SK-N-SH treated with all-trans-retinoic acid at 6 μM for 48 hours (cell line): Measurements from ENCODE around the gene RASSF1.

Experiments
- ATAC-seq: fragments of 200-7000 bp; cut with Tn5 transposase; 3 replicates; pipeline ENCODE4 v1.9.1; 2020; ENCODE audit warnings: mild to moderate bottlenecking, moderate library complexity
- ARNTL ChIP-seq: fragments of 450-650 bp; formaldehyde crosslinking; IDR thresholded peaks from 2 replicates; pipeline ENCODE4 v1.5.0; 2020; ENCODE audit warnings: low read depth, mild to moderate bottlenecking, moderate library complexity, borderline replicate concordance
- BACH2 ChIP-seq: fragments of 250-450 bp; sonication (Bioruptor Pico); IDR thresholded peaks from 2 replicates; pipeline ENCODE4 v1.9.0; 2021; ENCODE audit warnings: mild to moderate bottlenecking, borderline replicate concordance
- CREB5 ChIP-seq: fragments of 250-450 bp; sonication (Bioruptor Pico); IDR thresholded peaks from 2 replicates; pipeline ENCODE4 v1.5.1; 2020; ENCODE audit warnings: low read depth, mild to moderate bottlenecking, moderate library complexity
- CSDC2 ChIP-seq: fragments of 250-450 bp; sonication (Bioruptor Pico); IDR thresholded peaks from 2 replicates; pipeline ENCODE4 v1.5.0; 2020; ENCODE audit warnings: mild to moderate bottlenecking, moderate library complexity
- ESRRG ChIP-seq: fragments of 250-450 bp; sonication (Bioruptor Pico); IDR thresholded peaks from 2 replicates; pipeline ENCODE4 v1.6.1; 2021; ENCODE audit warnings: mild to moderate bottlenecking
- GLIS3 ChIP-seq: fragments of 250-450 bp; sonication (Bioruptor Pico); IDR thresholded peaks from 2 replicates; pipeline ENCODE4 v1.5.0; 2020; ENCODE audit warnings: mild to moderate bottlenecking, moderate library complexity
- ISL1 ChIP-seq: fragments of 250-450 bp; sonication (Bioruptor Pico); IDR thresholded peaks from 2 replicates; pipeline ENCODE4 v2.1.2; 2022; ENCODE audit warnings: mild to moderate bottlenecking, moderate library complexity
- OSR1 ChIP-seq: fragments of 250-450 bp; sonication (Bioruptor Pico); IDR thresholded peaks from 2 replicates; pipeline ENCODE4 v1.8.0; 2022; ENCODE audit warnings: moderate library complexity, mild to moderate bottlenecking, inconsistent platforms
- PPARA ChIP-seq: fragments of 250-450 bp; sonication (Bioruptor Pico); IDR thresholded peaks from 2 replicates; pipeline ENCODE4 v1.5.0; 2020; ENCODE audit warnings: mild to moderate bottlenecking, borderline replicate concordance
- RARB ChIP-seq: fragments of 250-450 bp; sonication (Bioruptor Pico); IDR thresholded peaks from 2 replicates; pipeline ENCODE4 v1.8.0; 2021; ENCODE audit warnings: mild to moderate bottlenecking, moderate library complexity
- TCF4 ChIP-seq: fragments of 250-450 bp; sonication (Bioruptor Pico); IDR thresholded peaks from 2 replicates; pipeline ENCODE4 v1.8.0; 2021; ENCODE audit warnings: mild to moderate bottlenecking, moderate library complexity, borderline replicate concordance
- TOX ChIP-seq: fragments of 250-450 bp; sonication (Bioruptor Pico); IDR thresholded peaks from 2 replicates; pipeline ENCODE4 v1.8.0; 2021; ENCODE audit warnings: mild to moderate bottlenecking, moderate library complexity, borderline replicate concordance
- TSHZ2 ChIP-seq: fragments of 250-450 bp; sonication (Bioruptor Pico); IDR thresholded peaks from 2 replicates; pipeline ENCODE4 v1.5.0; 2020; ENCODE audit warnings: mild to moderate bottlenecking, moderate library complexity
- ZC3H10 ChIP-seq: fragments of 250-450 bp; sonication (Bioruptor Pico); IDR thresholded peaks from 2 replicates; pipeline ENCODE4 v1.5.1; 2021; ENCODE audit warnings: mild to moderate bottlenecking, moderate library complexity
- ZNF8 ChIP-seq: fragments of 450-650 bp; formaldehyde crosslinking; IDR thresholded peaks from 2 replicates; pipeline ENCODE4 v1.5.0; 2020; ENCODE audit warnings: mild to moderate bottlenecking, moderate library complexity
- TF ChIP-seq, protein P1 (sequence below): fragments of 250-450 bp; sonication (Bioruptor Pico); IDR thresholded peaks from 2 replicates; pipeline ENCODE4 v1.8.0; 2020; ENCODE audit warnings: mild to moderate bottlenecking, moderate library complexity, borderline replicate concordance
- TF ChIP-seq, protein P2 (sequence below): fragments of 250-450 bp; sonication (Bioruptor Pico); IDR thresholded peaks from 2 replicates; pipeline ENCODE4 v1.5.1; 2021; ENCODE audit warnings: mild to moderate bottlenecking, moderate library complexity
- TF ChIP-seq, protein P3 (sequence below): fragments of 250-450 bp; sonication (Bioruptor Pico); IDR thresholded peaks from 2 replicates; pipeline ENCODE4 v1.8.0; 2021; ENCODE audit warnings: low read depth, mild to moderate bottlenecking, moderate library complexity, borderline replicate concordance

The RASSF1 gene

GRCh38 chr3:50318615-50319014, 22.0 kb downstream of the RASSF1 start:
- no peak for ATAC-seq
- TF ChIP-seq TSHZ2 (CRISPR knock-in tag) (no peak), CREB5 (CRISPR knock-in tag) (no peak), ZNF8 (CRISPR knock-in tag) (no peak), TCF4 (CRISPR knock-in tag) (no peak), ESRRG (CRISPR knock-in tag) (no peak), GLIS3 (no peak), PPARA (CRISPR knock-in tag) (no peak), CSDC2 (no peak), ISL1 (CRISPR knock-in tag) (no peak), BACH2 (CRISPR knock-in tag) (no peak)
- TF ChIP-seq, protein P1, sequence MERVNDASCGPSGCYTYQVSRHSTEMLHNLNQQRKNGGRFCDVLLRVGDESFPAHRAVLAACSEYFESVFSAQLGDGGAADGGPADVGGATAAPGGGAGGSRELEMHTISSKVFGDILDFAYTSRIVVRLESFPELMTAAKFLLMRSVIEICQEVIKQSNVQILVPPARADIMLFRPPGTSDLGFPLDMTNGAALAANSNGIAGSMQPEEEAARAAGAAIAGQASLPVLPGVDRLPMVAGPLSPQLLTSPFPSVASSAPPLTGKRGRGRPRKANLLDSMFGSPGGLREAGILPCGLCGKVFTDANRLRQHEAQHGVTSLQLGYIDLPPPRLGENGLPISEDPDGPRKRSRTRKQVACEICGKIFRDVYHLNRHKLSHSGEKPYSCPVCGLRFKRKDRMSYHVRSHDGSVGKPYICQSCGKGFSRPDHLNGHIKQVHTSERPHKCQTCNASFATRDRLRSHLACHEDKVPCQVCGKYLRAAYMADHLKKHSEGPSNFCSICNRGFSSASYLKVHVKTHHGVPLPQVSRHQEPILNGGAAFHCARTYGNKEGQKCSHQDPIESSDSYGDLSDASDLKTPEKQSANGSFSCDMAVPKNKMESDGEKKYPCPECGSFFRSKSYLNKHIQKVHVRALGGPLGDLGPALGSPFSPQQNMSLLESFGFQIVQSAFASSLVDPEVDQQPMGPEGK (CRISPR knock-in tag): no peak
- TF ChIP-seq, protein P2, sequence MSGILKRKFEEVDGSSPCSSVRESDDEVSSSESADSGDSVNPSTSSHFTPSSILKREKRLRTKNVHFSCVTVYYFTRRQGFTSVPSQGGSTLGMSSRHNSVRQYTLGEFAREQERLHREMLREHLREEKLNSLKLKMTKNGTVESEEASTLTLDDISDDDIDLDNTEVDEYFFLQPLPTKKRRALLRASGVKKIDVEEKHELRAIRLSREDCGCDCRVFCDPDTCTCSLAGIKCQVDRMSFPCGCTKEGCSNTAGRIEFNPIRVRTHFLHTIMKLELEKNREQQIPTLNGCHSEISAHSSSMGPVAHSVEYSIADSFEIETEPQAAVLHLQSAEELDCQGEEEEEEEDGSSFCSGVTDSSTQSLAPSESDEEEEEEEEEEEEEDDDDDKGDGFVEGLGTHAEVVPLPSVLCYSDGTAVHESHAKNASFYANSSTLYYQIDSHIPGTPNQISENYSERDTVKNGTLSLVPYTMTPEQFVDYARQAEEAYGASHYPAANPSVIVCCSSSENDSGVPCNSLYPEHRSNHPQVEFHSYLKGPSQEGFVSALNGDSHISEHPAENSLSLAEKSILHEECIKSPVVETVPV (CRISPR knock-in tag): no peak
- TF ChIP-seq, protein P3, sequence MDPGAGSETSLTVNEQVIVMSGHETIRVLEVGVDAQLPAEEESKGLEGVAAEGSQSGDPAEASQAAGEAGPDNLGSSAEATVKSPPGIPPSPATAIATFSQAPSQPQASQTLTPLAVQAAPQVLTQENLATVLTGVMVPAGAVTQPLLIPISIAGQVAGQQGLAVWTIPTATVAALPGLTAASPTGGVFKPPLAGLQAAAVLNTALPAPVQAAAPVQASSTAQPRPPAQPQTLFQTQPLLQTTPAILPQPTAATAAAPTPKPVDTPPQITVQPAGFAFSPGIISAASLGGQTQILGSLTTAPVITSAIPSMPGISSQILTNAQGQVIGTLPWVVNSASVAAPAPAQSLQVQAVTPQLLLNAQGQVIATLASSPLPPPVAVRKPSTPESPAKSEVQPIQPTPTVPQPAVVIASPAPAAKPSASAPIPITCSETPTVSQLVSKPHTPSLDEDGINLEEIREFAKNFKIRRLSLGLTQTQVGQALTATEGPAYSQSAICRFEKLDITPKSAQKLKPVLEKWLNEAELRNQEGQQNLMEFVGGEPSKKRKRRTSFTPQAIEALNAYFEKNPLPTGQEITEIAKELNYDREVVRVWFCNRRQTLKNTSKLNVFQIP (CRISPR knock-in tag): no peak

DNA sequence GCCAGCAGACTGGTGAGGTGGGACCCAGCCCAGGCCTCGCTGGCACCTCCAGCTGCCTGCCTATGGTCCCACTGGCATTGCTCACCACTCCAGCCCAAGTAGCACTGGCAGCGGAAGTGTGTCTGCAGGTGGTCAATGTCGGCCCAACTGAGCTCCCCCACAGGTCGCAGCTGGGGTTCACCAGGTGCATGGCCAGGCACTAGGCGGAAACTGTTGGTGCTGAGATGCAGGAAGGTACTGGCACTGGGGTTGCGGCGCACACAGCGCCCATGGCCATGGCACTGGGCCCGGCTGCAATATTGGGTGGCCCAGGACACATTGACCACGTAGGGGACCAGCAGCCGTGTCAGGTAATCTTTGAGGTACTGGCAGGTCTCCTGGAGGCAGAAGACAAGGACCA, 22.5 kb downstream of the RASSF1 start:
- TF ChIP-seq CSDC2 (no peak), OSR1 (CRISPR knock-in tag) (no peak), RARB (CRISPR knock-in tag) (no peak), BACH2 (CRISPR knock-in tag) (no peak), PPARA (CRISPR knock-in tag) (no peak), ZNF8 (CRISPR knock-in tag) (no peak), TSHZ2 (CRISPR knock-in tag) (no peak), TOX (no peak), ARNTL (CRISPR knock-in tag) (no peak), ISL1 (CRISPR knock-in tag) (no peak), ZC3H10 (CRISPR knock-in tag) (no peak), GLIS3 (no peak)
- TF ChIP-seq, protein P2 (CRISPR knock-in tag): no peak
- TF ChIP-seq, protein P1 (CRISPR knock-in tag): no peak
- TF ChIP-seq, protein P3 (CRISPR knock-in tag): no peak
- no peak for ATAC-seq
